Prostate gland (tissue), 2 donors: ENCODE measurements around the gene ZNF140. TPM values are rescaled to one million over a fixed set of nuclear protein-coding genes. Genes with fewer than 3 reads are reported as not detected.

ENCODE experiments used
- DNase-seq: peaks from one replicate; pipeline ENCODE4 v3.0.0-alpha.2; 2019; ENCODE audit warnings: low spot score
- H3K27ac ChIP-seq, 2 donors: fragments of 200-600 bp; sonication (generic); 2 replicates each; pipeline ENCODE4 v1.5.1; 2017 to 2019
- H3K27me3 ChIP-seq: fragments of 200-600 bp; sonication (generic); replicated peaks from 2 replicates; pipeline ENCODE4 v1.5.1; 2019; ENCODE audit not compliant: insufficient read depth
- H3K36me3 ChIP-seq, 2 donors: fragments of 200-600 bp; sonication (generic); 1 replicate in 1 of 2; 2 replicates in 1 of 2; pipeline versions ENCODE4 v1.5.1 to v1.8.1; 2017 to 2019
- H3K4me1 ChIP-seq: fragments of 200-600 bp; sonication (generic); replicated peaks from 2 replicates; pipeline ENCODE4 v1.5.1; 2019
- H3K4me3 ChIP-seq, 2 donors: fragments of 200-600 bp; sonication (generic); 2 replicates each; pipeline ENCODE4 v1.5.1; 2017 to 2019
- H3K9me3 ChIP-seq: fragments of 200-600 bp; sonication (generic); 2 replicates; pipeline ENCODE4 v1.5.1; 2017
- CTCF ChIP-seq, 4 experiments: fragments of 200-600 bp in 2 of 4; fragments of 450-650 bp in 2 of 4; sonication (generic) in 2 of 4; IDR thresholded peaks; 1 replicate in 3 of 4; 2 replicates in 1 of 4; pipeline ENCODE4 v1.5.1; 2016 to 2019; ENCODE audit warnings: antibody characterized with exemption in 4 of 4, mild to moderate bottlenecking in 2 of 4, moderate library complexity in 2 of 4
- POLR2A ChIP-seq: fragments of 450-650 bp; IDR thresholded peaks from one replicate; pipeline ENCODE4 v1.6.1; 2016; ENCODE audit warnings: antibody characterized with exemption, mild to moderate bottlenecking
- POLR2AphosphoS5 ChIP-seq: sonication (generic); formaldehyde crosslinking; IDR thresholded peaks from one replicate; pipeline ENCODE4 v1.6.1; 2017; ENCODE audit warnings: antibody characterized with exemption
- WGBS: methylation state at CpG from one replicate; pipeline ENCODE4 v1.1.5; 2018; 5-methylcytosine and 5-hydroxymethylcytosine counted together
- intact Hi-C: fragments of 100-400 bp; cut with DNase I; formaldehyde crosslinking; loops from one replicate; pipeline ENCODE4 v1.14.2; 2022
- total RNA-seq, 2 donors: library from RNA; depleted of rRNA; stranded (reverse); fragments of >200 nt; gene quantifications; one replicate each; pipeline ENCODE4 v1.1.0, GENCODE V29; 2016

The ZNF140 gene
- total RNA-seq, result 10 to 100 TPM; 18.2 to 23.7 TPM

GRCh38 chr12:133080368-133081158 is at the start of gene ZNF140:
TSS of gene ZNF140 (plus strand) at chr12:133080923. CDS start at chr12:133081321, 398 bp downstream.
- intact Hi-C loops, result loop anchor here (2.0 to 5.0 kb wide), 3 partner anchors 44 to 93 kb away; partner anchors contain the start of genes ZNF10, ZNF26, ZNF84 and ZNF891
- peaks cover 5 to 26% of the 10 kb centered on the region in 2 donors for H3K36me3 ChIP-seq
- DNase-seq, result peak; percentile 96
- TF ChIP-seq CTCF (IDR thresholded peaks at IDR 0.05) (peak in 3 of 4 experiments; percentile 4 to 66 (median 53)), POLR2AphosphoS5 (peak; percentile 71), POLR2A (peak; percentile 54)
- peaks cover 4% of the 10 kb centered on the region for H3K9me3 ChIP-seq
- peak within 1 kb of the TSS; percentile 97 to 98 for H3K27ac ChIP-seq
- under 1% methylated on average over 69 of the region's 69 CpGs for WGBS
- H3K4me1 ChIP-seq, result no peaks in the 10 kb centered on the region
- H3K4me3 ChIP-seq, result peak within 1 kb of the TSS; percentile 68 to 86
- H3K27me3 ChIP-seq, result no peaks in the 10 kb centered on the region

DNA sequence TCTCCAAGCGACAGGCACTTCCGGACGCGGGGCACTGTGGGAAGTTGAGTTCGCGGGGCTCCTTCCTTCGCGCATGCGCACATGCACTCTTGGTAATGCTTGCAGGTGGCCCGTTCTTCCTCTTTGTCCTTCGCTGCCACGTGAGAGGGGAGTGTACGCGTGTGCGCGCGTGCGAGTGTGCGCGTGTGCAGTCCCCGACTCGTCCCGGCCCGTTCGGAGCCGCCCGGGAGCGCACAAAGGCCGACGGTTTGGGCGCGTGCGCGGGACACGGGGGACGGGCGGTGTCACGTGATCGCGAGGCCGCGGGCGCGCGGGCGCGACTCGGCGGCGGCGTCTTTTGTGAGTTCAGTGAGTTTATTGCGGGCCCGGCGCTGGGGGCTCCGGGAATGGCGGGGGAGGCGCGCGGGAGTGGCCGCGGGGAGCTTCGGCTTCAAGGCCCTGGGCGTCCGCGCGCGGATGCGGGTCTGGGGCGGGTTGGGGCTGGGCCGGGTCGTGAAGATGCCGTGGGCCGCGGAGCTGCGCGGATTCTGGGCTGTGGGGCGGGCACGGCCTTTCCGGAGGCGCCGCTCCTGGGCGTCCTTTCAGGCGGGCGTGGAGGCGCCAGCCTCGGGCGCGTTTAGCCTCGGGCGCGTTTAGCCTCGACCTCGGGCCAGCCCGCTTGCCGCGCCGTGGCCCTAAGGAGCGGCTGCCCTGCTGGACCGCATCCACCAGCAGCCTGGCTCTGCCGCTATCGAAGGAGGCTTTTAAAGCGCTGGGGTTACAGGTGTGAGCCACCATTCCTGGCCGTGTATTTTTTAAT is 43.3 kb upstream of the ZNF140 start, which contains the start of gene ZNF84:
Gene ZNF84, plus strand, starts transcription at position 303 of the 799 bp plus-strand sequence. CDS start 3,959 bp downstream, outside the sequence.
- Histone ChIP-seq H3K27me3 (no peaks in the 10 kb centered on the region), H3K9me3 (no peaks in the 10 kb centered on the region), H3K4me3 (peak within 1 kb of the TSS; percentile 78 to 92), H3K36me3 (peaks cover 0 to under 1% of the 10 kb centered on the region in 2 donors), H3K4me1 (no peaks in the 10 kb centered on the region), H3K27ac (peak within 1 kb of the TSS; percentile 94 to 96)
- intact Hi-C loops, result loop anchor here (2.0 to 5.0 kb wide), 3 partner anchors 43 to 95 kb away; partner anchors contain the start of genes ZNF10, ZNF140, ZNF26 and ZNF891
- DNase-seq, result peak; percentile 96
- peak in 1 of 4 experiments; percentile 17 for TF ChIP-seq CTCF (IDR thresholded peaks at IDR 0.05)
- peak; percentile 71 for TF ChIP-seq POLR2A
- peak; percentile 95 for TF ChIP-seq POLR2AphosphoS5
- 0% methylated on average over 70 of the region's 103 CpGs for WGBS

- Histone ChIP-seq H3K4me3 (peak overlapping the region; percentile 78 to 92), H3K27me3 (no peaks in the 10 kb centered on the region), H3K36me3 (peaks cover 0 to 3% of the 10 kb centered on the region in 2 donors), H3K9me3 (no peaks in the 10 kb centered on the region), H3K27ac (peak overlapping the region; percentile 94 to 96), H3K4me1 (no peaks in the 10 kb centered on the region)
- no peak for DNase-seq
- TF ChIP-seq POLR2AphosphoS5 (no peak), CTCF (IDR thresholded peaks at IDR 0.05) (no peak), POLR2A (no peak)
- intact Hi-C loops, result loop anchor here (5.0 kb wide), 2 partner anchors 51 to 94 kb away; partner anchors contain the start of genes ZNF10, ZNF26 and ZNF891
- 60% methylated on average over 4 of the region's 4 CpGs for WGBS
These were observed 42.5 kb upstream of the ZNF140 start for GRCh38 chr12:133038118-133038709.

GRCh38 chr12:133046698-133047097 is 34.0 kb upstream of the ZNF140 start:
- WGBS, result 97% methylated on average over 3 of the region's 3 CpGs
- peaks cover 25 to 49% of the 10 kb centered on the region in 2 donors for H3K36me3 ChIP-seq
- peaks cover 4% of the 10 kb centered on the region for H3K9me3 ChIP-seq
- intact Hi-C loops, result no loop called here
- TF ChIP-seq POLR2AphosphoS5 (no peak), CTCF (IDR thresholded peaks at IDR 0.05) (no peak), POLR2A (no peak)
- no peaks in the 10 kb centered on the region for H3K27me3 ChIP-seq
- no peaks in the 10 kb centered on the region for H3K4me1 ChIP-seq
- no peak for DNase-seq
- no peak overlapping the region for H3K27ac ChIP-seq
- no peak overlapping the region for H3K4me3 ChIP-seq
